ENCODE data around the gene HLA-DPB1.
"Not testable (repeated sequence)": the region's sequence is repeated elsewhere in the genome, so short reads cannot be mapped to it uniquely, and the experiment has no call there.

The HLA-DPB1 gene

GRCh38 chr6:33075568-33076405, at the start of gene HLA-DPB1:
TSS of gene HLA-DPB1 (plus strand) at chr6:33075990. CDS start at chr6:33076042, 52 bp downstream.
- DNase-seq: no peak

GRCh38 chr6:33028220-33028849, 47.5 kb upstream of the HLA-DPB1 start:
- no peak for DNase-seq
- intact Hi-C loops (cut with DNase I): no loop called here

More at GRCh38 chr6:33075568-33076405, at the start of gene HLA-DPB1:
- intact Hi-C loops (cut with DNase I): no loop called here

GRCh38 chr6:33029328-33030184, 46.2 kb upstream of the HLA-DPB1 start:
- no peak for DNase-seq

GRCh38 chr6:33030245-33030644, 45.5 kb upstream of the HLA-DPB1 start:
- intact Hi-C loops (cut with DNase I): no loop called here
- no peak for DNase-seq

More at GRCh38 chr6:33029328-33030184, 46.2 kb upstream of the HLA-DPB1 start:
- intact Hi-C loops (cut with DNase I): no loop called here

GRCh38 chr6:33034554-33034953, 41.2 kb upstream of the HLA-DPB1 start:
- intact Hi-C loops (cut with DNase I): no loop called here
- no peak for DNase-seq

- intact Hi-C loops (cut with DNase I): no loop called here
- no peak for DNase-seq
Observed at GRCh38 chr6:33036535-33036934, 39.3 kb upstream of the HLA-DPB1 start.

GRCh38 chr6:33040157-33040556, 35.6 kb upstream of the HLA-DPB1 start:
- intact Hi-C loops (cut with DNase I): no loop called here

GRCh38 chr6:33049323-33050013, 26.3 kb upstream of the HLA-DPB1 start:
- intact Hi-C loops (cut with DNase I): no loop called here
- DNase-seq: no peak

More at GRCh38 chr6:33040157-33040556, 35.6 kb upstream of the HLA-DPB1 start:
- DNase-seq: no peak

- no peak for DNase-seq
- intact Hi-C loops (cut with DNase I): no loop called here
Observed at GRCh38 chr6:33050014-33050810, 25.6 kb upstream of the HLA-DPB1 start.

GRCh38 chr6:33052627-33053026, 23.2 kb upstream of the HLA-DPB1 start:
- no peak for DNase-seq
- intact Hi-C loops (cut with DNase I): no loop called here

- intact Hi-C loops (cut with DNase I): no loop called here
- no peak for DNase-seq
Observed at GRCh38 chr6:33053230-33053629, 22.6 kb upstream of the HLA-DPB1 start.

- DNase-seq: no peak
Observed at GRCh38 chr6:33057222-33058150, 18.3 kb upstream of the HLA-DPB1 start.

GRCh38 chr6:33061987-33062386, 13.8 kb upstream of the HLA-DPB1 start:
- no peak for DNase-seq
- intact Hi-C loops (cut with DNase I): no loop called here

More at GRCh38 chr6:33057222-33058150, 18.3 kb upstream of the HLA-DPB1 start:
- intact Hi-C loops (cut with DNase I): no loop called here

GRCh38 chr6:33063435-33063834, 12.4 kb upstream of the HLA-DPB1 start:
- DNase-seq; intact Hi-C loops (cut with DNase I): not testable (repeated sequence)

- intact Hi-C loops (cut with DNase I): no loop called here
- no peak for DNase-seq
Observed at GRCh38 chr6:33064723-33065122, 11.1 kb upstream of the HLA-DPB1 start.

GRCh38 chr6:33065312-33065711, 10.5 kb upstream of the HLA-DPB1 start:
- intact Hi-C loops (cut with DNase I): no loop called here
- no peak for DNase-seq

GRCh38 chr6:33066917-33067521, 8.8 kb upstream of the HLA-DPB1 start:
- DNase-seq: no peak
- intact Hi-C loops (cut with DNase I): no loop called here
